HG02623 (cell line): ENCODE data around the gene SAMD1.

Source experiments
- ATAC-seq: cut with Tn5 transposase; IDR thresholded peaks from one replicate; pipeline ENCODE4 v1.9.1; 2021; ENCODE audit warnings: moderate library complexity; ENCODE audit not compliant: unreplicated experiment

The SAMD1 gene

DNA sequence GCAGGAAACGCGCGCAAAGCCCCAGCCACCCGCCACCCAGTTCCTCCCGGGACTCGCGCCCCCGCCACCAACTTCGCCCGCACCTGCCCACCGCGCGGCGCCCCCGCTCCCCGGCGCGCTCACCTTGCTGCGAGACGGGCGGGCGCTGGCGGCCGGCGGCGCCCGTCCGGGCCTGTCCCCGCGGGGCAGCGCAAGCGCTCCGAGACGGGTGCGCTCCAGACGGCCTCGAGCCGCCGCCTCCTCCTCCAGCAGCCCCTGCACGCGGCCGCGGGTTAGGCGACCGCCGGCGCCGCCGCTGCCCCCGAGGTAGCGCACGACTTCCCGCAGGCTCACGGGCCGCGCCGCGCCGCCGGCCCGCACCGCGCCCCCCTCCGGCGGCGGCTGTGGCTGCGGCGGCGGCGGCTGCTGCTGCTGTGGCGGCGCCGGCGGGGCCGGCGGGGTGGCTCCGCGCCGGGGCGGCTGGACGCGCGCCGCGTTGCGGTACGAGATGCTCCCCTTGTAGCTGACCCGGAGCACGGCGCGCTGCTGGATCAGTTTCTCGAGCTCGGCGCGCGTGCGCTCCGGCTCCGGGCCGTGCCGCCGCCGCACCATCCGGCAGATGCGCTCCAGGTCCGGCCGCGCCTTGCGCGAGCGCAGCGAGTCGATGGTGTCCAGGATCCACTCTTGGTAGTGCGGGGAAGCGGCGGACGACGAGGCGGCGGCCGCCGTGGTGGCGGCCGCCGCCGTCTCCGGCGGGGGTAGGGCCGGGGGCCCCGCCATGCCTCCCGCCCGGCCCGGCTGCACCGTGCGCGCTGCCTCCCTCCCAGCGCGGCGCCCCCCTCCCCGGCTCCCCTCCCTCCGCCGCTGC lies 666 bp downstream of the SAMD1 start:
- ATAC-seq, result peak; percentile 28

GRCh38 chr19:14089412-14089661 lies 1.2 kb downstream of the SAMD1 start:
- ATAC-seq, result no peak

GRCh38 chr19:14088634-14089411 lies 1.7 kb downstream of the SAMD1 start:
- no peak for ATAC-seq

- ATAC-seq, result no peak
Measured at GRCh38 chr19:14086098-14086497, 4.5 kb downstream of the SAMD1 start.

- ATAC-seq, result no peak
Measured at GRCh38 chr19:14085309-14085995, 5.1 kb downstream of the SAMD1 start, which contains the start of gene C19orf67. TSS of gene C19orf67 (minus strand) at chr19:14085783. CDS start at chr19:14085627, 156 bp downstream.

- ATAC-seq, result no peak
Measured at GRCh38 chr19:14082675-14082960, 7.9 kb downstream of the SAMD1 start.

DNA sequence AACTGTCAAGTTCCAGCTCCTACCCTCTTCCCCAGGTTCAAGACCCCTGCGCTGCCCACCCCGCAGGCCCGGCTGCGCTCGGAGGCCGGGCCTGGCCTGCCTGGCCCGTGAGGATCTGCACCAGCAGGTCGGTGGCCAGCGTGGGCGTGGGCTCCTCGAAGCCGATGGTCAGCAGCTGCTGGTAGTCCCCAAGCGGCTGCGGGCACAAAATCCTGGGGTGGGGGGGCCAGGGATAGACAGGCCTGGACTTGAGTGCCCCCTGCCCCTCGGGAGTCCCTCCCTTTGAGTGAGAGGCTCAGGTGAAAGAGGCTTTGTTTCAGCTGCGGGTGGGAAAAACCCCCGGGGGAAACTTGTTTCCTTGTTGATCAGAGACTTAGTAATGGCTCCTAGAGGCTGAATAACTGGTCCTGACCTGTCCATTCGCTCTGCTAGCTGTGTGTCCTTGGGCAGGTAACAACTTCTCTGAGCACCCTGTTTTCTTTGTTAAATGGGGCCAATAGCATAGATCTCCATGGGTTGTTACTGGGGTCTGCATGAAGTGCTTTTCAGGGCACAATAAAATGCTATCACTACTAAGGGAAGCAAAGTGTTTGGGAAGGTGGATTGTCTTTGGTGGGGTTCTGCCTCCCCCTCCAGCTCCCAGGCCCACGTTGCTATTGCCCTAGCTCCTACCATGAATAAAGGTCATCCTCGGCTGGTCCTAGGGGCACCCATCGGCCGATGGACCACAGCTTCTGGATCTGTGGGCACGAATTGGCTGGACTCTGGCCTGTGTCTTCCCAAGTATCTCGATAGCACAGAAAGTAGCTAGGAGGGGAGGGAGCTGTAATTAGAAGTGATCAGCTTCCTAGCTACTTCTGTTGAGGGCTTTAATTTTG lies 8.5 kb downstream of the SAMD1 start:
- ATAC-seq, result no peak

DNA sequence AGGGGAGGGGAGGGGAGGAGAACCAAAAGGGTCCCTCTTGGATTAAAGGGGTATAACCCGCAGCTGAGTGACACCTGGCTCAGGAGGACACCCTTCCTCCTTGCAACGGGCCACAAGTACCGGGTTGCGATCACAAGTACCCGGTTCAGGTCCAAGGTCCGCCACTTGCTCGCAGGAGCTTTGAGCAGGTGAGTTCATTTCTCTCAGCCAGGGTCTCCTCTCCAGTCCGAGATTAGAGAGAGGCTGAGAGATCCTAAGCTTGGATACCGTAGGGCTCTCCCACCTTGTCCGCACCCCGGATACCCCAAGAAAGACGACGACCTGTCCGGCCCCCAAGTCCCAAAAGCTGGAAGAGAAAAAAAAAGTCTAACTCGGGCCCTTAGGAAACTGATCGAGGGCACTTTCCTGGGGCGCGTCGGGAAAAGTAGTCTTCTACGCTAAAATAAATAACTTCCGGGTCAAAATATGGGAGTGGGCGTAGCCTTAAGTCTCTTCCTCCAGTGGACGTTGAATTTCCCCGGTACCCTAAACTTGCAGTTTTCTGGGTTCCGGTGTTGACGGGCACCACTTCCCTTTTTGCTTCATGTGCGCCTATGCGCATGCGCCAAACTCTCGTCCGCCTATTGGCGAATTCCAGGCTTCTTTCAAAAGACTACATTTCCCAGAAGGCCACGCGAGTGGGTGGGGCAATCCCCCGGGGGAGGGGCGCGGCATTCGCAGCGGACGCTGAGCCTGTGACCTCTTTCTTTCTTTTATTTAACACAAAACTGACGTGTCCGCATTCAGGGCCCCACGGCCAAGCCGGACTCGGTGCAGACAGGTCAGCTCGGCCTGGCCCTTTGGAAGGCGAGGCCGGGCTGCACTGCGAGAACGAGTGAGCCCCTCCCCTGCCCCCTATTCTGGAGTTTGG lies 9.4 kb downstream of the SAMD1 start:
- peak; percentile 85 for ATAC-seq

- ATAC-seq, result no peak
Measured at GRCh38 chr19:14078411-14078810, 12.1 kb downstream of the SAMD1 start.

DNA sequence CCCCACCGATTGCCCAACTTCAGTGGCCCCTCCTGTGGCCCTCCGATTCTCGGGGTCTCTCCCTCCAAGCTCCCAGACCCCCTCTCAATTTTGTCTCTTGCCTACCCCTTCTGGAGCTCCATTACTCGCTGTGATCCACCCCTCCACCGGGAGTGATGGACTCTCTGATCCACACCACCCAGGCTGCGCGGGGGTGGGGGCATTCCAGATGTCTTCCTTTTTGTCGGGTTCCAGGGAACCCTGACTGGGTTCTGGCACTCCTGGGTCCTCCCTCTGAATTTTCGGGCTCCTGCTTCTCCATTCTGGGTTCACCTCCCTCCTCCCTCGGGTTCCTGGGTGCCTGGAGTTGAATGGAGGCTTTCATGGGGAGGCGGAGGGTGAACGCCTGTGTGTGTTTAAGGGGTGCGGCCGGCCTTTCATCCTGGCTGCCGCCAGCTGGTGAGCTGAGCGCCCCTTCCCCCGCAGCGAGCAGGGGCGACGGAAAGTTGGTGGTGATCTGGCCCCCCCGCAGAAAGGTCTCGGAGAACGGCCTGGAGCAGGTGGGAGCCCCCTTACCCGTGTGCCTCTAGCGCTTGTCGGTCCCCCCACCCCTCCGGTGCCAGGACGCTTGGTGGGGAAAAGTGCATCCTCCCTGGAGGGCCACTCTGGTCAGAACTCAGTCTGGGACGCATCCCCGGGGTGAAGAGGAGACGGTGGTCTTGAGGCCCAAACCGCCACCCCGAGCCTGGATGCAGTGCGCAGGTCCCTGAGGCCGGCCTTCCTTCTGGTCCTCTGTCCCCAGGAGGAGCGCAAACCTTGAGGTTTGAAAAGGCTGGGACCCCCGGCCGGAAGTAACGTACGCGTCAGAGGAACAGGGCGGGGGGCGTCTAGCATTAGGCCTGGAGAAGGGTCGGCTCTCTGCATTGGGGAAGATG lies 16.4 kb downstream of the SAMD1 start:
- ATAC-seq, result no peak

DNA sequence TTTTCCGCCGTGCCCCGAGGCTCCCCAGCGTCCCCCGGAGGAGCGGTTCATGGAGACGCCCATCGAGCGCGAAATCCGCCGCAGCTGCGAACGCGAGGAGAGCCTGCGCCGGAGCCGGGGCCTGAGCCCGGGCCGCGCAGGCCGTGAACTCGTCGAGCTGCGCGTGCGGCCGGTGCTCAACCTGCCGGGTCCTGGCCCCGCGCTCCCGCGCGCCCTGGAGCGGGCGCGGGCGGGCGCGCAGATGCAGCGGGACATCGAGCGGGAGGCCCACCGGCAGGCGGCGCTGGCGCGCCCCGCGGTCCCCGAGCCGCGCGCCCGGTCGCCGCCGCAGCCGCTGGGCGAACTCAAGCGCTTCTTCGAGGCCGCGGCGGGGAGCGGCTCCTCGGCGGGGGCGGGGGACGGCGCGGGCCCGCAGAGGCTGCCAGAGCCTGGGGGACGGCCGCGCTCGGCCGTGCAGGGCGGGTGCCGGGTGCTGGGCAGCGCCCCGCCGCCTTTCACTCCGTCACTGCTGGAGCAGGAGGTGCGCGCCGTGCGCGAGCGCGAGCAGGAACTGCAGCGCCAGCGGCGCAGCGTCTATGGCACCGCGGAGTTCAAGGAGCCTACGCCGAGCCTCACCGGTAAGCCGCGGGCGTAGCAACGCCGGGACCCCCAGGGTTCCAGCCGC lies 17.2 kb downstream of the SAMD1 start:
- peak; percentile 51 for ATAC-seq

DNA sequence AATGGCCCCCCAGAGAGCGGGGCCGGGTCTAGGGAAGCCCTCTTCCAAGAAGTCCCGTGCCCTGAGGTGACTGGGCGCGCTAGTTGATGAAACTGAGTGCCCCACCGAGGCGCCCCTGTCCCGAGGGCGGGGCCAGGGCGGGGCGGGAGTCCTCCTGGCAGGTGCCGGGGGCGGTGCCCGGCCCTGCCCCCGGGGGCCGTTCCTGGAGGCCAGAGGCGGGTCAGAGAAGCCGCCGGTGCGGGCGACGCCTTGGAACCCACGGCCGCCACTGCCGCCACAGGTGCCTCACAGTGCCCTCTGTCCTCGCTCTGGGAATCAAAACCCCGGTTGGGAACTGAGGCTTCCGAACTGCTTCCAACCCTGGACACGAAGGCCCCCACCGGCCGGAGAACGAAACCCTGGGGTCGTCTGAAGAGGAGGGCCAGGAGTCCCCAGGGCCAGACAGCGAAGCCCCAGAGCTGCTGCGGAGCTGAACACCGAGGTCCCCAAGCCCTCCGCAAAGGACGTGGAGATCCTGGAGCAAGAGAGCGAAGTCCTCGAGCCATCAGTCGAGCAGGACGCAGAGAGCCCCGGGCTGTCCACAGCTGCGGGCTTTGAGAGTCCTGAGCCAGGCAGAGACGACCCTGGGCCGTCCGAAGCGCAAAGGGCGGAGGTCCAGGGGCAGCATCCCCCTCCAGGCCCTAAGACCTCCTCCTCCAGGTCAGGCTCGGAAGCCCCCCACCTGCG lies 17.9 kb downstream of the SAMD1 start, which contains the start of gene MISP3:
TSS of gene MISP3 (plus strand) at position 252 of the 726 bp plus-strand sequence. CDS start 524 bp downstream, outside the sequence.
- no peak for ATAC-seq

DNA sequence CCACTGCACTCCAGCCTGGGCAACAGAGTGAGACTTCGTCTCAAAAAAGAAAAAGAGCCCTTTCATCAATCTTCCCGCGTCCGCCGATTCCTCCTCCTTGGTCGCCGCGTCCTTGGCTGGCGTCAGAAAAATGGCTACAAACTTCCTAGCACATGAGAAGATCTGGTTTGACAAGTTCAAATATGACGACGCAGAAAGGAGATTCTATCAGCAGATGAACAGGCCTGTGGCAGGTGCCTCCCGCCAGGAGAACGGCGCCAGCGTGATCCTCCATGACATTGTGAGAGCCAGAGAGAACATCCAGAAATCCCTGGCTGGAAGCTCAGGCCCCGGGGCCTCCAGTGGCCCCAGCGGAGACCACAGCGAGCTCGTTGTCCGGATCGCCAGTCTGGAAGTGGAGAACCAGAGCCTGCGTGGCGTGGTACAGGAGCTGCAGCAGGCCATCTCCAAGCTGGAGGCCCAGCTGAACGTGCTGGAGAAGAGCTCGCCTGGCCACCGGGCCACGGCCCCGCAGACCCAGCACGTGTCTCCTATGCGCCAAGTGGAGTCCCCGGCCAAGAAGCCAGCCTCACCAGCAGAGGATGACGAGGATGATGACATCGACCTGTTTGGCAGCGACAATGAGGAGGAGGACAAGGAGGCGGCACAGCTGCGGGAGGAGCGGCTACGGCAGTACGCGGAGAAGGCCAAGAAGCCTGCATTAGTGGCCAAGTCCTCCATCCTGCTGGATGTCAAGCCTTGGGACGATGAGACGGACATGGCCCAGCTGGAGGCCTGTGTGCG lies 20.1 kb downstream of the SAMD1 start:
- ATAC-seq, result no peak

DNA sequence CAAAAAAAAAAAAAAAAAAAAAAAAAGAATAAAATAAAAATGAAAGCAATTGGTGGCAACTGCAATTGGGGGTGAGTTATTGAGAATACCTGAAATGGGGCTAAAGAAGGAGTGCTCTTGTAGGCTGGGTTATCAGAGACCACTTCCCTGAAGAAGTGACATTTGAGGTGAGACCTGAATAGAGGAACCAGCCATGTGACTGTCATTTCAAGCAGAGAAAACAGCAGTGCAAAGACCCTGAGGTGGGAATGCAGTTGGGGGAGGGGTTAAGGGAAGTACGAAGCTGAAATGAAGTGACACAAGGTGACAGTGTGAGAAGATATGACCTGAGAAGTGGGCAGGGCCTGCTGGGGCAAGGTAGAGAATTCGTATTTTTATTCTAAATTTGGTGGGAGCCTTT lies 24.4 kb downstream of the SAMD1 start:
- ATAC-seq, result no peak

DNA sequence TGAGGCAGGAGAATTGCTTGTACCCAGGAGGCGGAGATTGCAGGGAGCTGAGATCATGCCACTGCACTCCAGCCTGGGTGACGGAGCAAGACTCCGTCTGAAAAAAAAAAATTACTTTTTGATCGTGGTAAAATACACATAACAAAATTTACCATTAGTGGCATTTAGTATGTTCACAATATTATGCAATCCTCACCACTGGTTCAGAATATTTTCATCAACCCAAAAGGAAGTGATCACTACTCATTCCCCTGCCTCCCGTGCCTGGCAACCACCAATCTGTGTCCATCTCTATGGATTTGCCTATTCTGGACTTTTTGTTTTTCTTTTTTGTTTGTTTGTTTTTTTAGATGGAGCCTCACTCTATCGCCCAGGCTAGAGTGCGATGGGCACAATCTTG lies 27.4 kb downstream of the SAMD1 start:
- ATAC-seq, result no peak

DNA sequence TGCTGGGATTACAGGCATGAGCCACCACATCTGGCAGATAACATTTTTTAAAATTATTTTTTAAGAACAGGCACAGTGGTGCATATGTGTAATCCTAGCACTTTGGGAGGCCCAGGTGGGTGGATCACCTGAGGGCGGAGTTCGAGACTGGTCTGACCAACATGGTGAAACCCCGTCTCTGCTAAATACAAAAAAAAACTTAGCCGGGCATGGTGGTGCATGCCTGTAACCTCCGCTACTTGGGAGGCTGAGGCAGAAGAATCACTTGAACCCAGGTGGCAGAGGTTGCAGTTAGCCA lies 28.0 kb downstream of the SAMD1 start:
- ATAC-seq, result no peak
